Measurements from ENCODE around the gene FOXI1. TPM values are rescaled to one million over a fixed set of nuclear protein-coding genes. Genes with fewer than 3 reads are reported as not detected.

The FOXI1 gene
- total and polyA plus RNA-seq, 7 donors: 0.06 TPM; not detected in 6

- H3K4me1 ChIP-seq: no peaks in the 10 kb centered on the region
- H3K27me3 ChIP-seq: no peaks in the 10 kb centered on the region
- no peak overlapping the region for H3K27ac ChIP-seq
- no peak for DNase-seq
- TF ChIP-seq EP300 (IDR thresholded peaks at IDR 0.05) (no peak), POLR2A (IDR thresholded peaks at IDR 0.05) (no peak), POLR2AphosphoS5 (IDR thresholded peaks at IDR 0.05) (no peak), CTCF (IDR thresholded peaks at IDR 0.05) (no peak)
- WGBS, 2 donors: 38 to 74% methylated on average over 1 of the region's 1 CpG
- H3K9me3 ChIP-seq: peaks cover 0 to 10% (median 2%) of the 10 kb centered on the region in 4 donors
- no peak overlapping the region for H3K4me3 ChIP-seq
- H3K36me3 ChIP-seq: no peaks in the 10 kb centered on the region
- intact Hi-C loops (cut with DNase I): no loop called here
Observed at GRCh38 chr5:170126626-170127025, 20.9 kb downstream of the FOXI1 start.

DNA sequence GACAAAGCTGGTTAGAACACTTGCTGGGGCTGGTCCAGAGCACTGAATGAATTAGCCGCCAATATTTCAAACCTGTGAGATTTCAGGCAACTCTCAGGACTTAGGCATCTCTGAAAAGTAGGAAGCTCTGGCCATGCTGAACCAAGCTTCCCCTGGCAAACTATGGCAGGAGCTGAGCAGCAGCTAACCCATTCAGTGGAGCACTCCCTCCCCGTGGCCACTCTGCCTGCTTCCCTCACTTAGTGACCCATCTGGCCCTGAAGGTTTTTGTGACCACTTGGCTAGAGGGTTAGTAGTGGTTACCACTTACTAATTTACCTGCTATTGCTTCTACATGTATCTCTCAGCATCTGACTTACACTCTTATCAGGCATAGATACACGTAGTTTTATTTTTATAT is 25.5 kb downstream of the FOXI1 start:
- no peak for TF ChIP-seq POLR2AphosphoS5 (IDR thresholded peaks at IDR 0.05)
- 72 to 85% methylated on average over 3 of the region's 3 CpGs for WGBS, 2 donors
- Histone ChIP-seq H3K36me3 (no peaks in the 10 kb centered on the region), H3K9me3 (peaks cover 0 to 7% (median 2%) of the 10 kb centered on the region in 4 donors), H3K4me3 (no peak overlapping the region), H3K4me1 (no peaks in the 10 kb centered on the region), H3K27me3 (no peaks in the 10 kb centered on the region), H3K27ac (no peak overlapping the region)
- no peak for DNase-seq
- intact Hi-C loops (cut with DNase I): no loop called here

GRCh38 chr5:170132269-170132975 is 26.7 kb downstream of the FOXI1 start:
- TF ChIP-seq EP300 (IDR thresholded peaks at IDR 0.05) (no peak), POLR2A (IDR thresholded peaks at IDR 0.05) (no peak), POLR2AphosphoS5 (IDR thresholded peaks at IDR 0.05) (no peak), CTCF (IDR thresholded peaks at IDR 0.05) (no peak)
- DNase-seq: no peak
- H3K36me3 ChIP-seq: no peaks in the 10 kb centered on the region
- 68 to 71% methylated on average over 4 of the region's 4 CpGs for WGBS, 2 donors
- peaks cover 0 to 2% (median 0%) of the 10 kb centered on the region in 4 donors for H3K9me3 ChIP-seq
- no peaks in the 10 kb centered on the region for H3K27me3 ChIP-seq
- no peak overlapping the region for H3K27ac ChIP-seq
- no peak overlapping the region for H3K4me3 ChIP-seq
- intact Hi-C loops (cut with DNase I): no loop called here
- H3K4me1 ChIP-seq: no peaks in the 10 kb centered on the region

- Histone ChIP-seq H3K27ac (no peak overlapping the region), H3K36me3 (no peaks in the 10 kb centered on the region), H3K4me3 (no peak overlapping the region), H3K9me3 (no peaks in the 10 kb centered on the region), H3K4me1 (no peaks in the 10 kb centered on the region), H3K27me3 (no peaks in the 10 kb centered on the region)
- no peak for TF ChIP-seq CTCF (IDR thresholded peaks at IDR 0.05)
- no peak for TF ChIP-seq POLR2A (IDR thresholded peaks at IDR 0.05)
- TF ChIP-seq EP300 (IDR thresholded peaks at IDR 0.05): no peak
- TF ChIP-seq POLR2AphosphoS5 (IDR thresholded peaks at IDR 0.05): no peak
- 59 to 65% methylated on average over 3 of the region's 3 CpGs for WGBS, 2 donors
- intact Hi-C loops (cut with DNase I): no loop called here
- no peak for DNase-seq
Observed at GRCh38 chr5:170132976-170133448, 27.3 kb downstream of the FOXI1 start.

DNA sequence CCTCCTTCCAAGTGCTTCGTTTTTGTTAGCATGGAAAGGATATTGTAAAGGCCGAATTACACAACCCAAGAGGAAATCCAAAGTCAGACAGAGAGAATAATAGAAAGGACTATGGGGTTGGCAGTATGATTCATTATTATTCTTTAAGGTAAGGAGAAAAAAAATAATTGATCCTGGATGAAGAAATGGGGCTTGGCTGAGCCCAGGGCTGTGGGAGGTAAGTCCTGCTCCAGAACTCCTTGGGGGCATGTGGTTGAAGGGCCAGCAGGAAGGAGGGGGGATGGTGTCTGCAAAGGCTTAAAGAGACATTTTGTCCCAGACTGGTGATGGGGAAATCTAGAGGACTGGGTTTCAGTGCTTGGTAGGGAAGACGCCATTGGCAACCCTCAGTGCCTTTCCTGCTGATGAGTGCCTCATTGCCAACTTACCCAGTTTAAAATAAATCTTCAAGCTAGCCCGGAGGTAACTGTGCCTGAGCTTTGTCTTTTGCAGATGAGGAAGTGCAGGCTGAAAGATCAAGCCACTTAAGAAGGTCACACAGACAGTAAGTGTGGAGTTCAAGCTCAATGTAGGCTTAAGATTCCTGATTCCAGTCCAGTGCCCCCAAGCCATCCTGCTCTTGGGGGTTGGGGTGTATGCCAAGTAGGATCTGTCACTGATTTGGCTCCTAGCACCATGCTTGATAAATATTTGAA is 30.2 kb downstream of the FOXI1 start:
- WGBS, 2 donors: 70 to 71% methylated on average over 4 of the region's 4 CpGs
- Histone ChIP-seq H3K4me3 (no peak overlapping the region), H3K9me3 (no peaks in the 10 kb centered on the region), H3K36me3 (no peaks in the 10 kb centered on the region), H3K27me3 (no peaks in the 10 kb centered on the region), H3K4me1 (no peaks in the 10 kb centered on the region), H3K27ac (no peak overlapping the region)
- TF ChIP-seq CTCF (IDR thresholded peaks at IDR 0.05): no peak
- no peak for TF ChIP-seq POLR2A (IDR thresholded peaks at IDR 0.05)
- no peak for TF ChIP-seq EP300 (IDR thresholded peaks at IDR 0.05)
- no peak for TF ChIP-seq POLR2AphosphoS5 (IDR thresholded peaks at IDR 0.05)
- DNase-seq: no peak
- intact Hi-C loops (cut with DNase I): no loop called here
